Fibroblast of the aortic adventitia (primary cell): ENCODE data around the gene NKD2. TPM values are rescaled to one million over a fixed set of nuclear protein-coding genes. Genes with fewer than 3 reads are reported as not detected.

Source experiments
- DNase-seq: peaks from one replicate; pipeline ENCODE4 v3.0.0-alpha.2; 2010; ENCODE audit warnings: low read depth
- H3K4me3 ChIP-seq: 2 replicates; pipeline ENCODE4 v1.5.1; 2011; ENCODE audit warnings: low read depth, mild to moderate bottlenecking, control low read depth, low read length, moderate library complexity
- total RNA-seq: library from RNA; depleted of rRNA; stranded (reverse); fragments of >200 nt; gene quantifications from 2 replicates; pipeline ENCODE4 v1.2.3, GENCODE V29; 2012; ENCODE audit warnings: low replicate concordance
- TF ChIP-seq, protein P1 (sequence below): IDR thresholded peaks from 2 replicates; pipeline ENCODE4 v1.5.1; 2011; ENCODE audit warnings: mild to moderate bottlenecking, low read length, control low read depth, inconsistent platforms; ENCODE audit not compliant: insufficient read depth

The NKD2 gene
- total RNA-seq, 1 donor: 0.81 TPM

DNA sequence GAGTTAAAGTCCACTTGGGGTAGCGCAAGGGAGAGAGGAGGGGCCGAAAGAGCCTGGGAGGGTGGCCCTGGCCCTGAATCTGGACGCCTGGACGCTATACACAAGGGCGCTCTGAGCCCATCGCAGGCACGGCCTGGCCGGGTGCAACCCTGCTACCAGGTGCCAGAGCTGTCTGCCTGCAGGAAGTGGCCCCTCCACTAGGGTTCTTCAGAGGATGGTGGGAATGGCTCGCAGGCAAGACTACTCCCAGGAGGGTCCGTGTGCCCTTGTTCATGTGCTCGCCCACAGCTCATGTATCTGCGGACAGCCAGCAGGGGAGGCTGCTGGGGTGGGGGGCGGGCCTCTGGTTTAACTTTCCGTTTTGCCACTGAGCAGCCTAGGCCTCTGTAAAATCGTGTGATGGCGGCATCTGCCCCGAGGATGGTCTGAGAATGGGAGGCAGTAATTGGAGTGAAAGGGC, 1.4 kb upstream of the NKD2 start:
- no peak overlapping the region for H3K4me3 ChIP-seq
- TF ChIP-seq, protein P1, sequence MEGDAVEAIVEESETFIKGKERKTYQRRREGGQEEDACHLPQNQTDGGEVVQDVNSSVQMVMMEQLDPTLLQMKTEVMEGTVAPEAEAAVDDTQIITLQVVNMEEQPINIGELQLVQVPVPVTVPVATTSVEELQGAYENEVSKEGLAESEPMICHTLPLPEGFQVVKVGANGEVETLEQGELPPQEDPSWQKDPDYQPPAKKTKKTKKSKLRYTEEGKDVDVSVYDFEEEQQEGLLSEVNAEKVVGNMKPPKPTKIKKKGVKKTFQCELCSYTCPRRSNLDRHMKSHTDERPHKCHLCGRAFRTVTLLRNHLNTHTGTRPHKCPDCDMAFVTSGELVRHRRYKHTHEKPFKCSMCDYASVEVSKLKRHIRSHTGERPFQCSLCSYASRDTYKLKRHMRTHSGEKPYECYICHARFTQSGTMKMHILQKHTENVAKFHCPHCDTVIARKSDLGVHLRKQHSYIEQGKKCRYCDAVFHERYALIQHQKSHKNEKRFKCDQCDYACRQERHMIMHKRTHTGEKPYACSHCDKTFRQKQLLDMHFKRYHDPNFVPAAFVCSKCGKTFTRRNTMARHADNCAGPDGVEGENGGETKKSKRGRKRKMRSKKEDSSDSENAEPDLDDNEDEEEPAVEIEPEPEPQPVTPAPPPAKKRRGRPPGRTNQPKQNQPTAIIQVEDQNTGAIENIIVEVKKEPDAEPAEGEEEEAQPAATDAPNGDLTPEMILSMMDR: no peak
- no peak for DNase-seq

GRCh38 chr5:1007681-1008450, 736 bp upstream of the NKD2 start:
- no peak for DNase-seq
- TF ChIP-seq, protein P1: no peak
- no peak overlapping the region for H3K4me3 ChIP-seq

GRCh38 chr5:1009359-1010180, 968 bp downstream of the NKD2 start:
- DNase-seq: no peak
- TF ChIP-seq, protein P1: no peak

GRCh38 chr5:1010181-1010510, 1.5 kb downstream of the NKD2 start:
- TF ChIP-seq, protein P1: peak; percentile 17
- H3K4me3 ChIP-seq: peak overlapping the region; percentile 57
- no peak for DNase-seq

More at GRCh38 chr5:1009359-1010180, 968 bp downstream of the NKD2 start:
- peak overlapping the region; percentile 57 for H3K4me3 ChIP-seq

DNA sequence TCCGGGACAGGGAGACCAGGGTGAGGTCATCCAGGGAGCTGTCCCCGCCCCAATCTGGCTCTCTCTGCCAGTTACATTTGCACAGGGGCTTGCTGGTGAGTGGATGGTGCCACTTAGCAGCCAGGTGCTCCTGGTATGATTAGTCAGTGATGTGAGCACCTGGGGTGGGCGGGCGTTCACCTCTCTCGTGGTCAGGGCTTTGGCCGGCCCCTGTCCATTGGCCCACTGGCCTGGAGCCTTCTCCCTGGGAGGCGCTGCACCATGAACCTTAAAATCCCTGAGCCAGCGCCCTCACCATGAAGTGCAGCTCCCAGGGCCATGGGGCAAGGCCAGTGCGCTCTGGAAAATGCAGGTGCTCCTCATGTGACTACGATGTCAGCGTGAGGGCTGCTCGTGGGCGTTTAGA, 2.0 kb downstream of the NKD2 start:
- peak overlapping the region; percentile 57 for H3K4me3 ChIP-seq
- TF ChIP-seq, protein P1: no peak
- no peak for DNase-seq

- no peak for DNase-seq
- TF ChIP-seq, protein P1: peak; percentile 32
- no peak overlapping the region for H3K4me3 ChIP-seq
Measured at GRCh38 chr5:1011226-1011631, 2.6 kb downstream of the NKD2 start.
